Measurements from ENCODE around the gene SMAGP. TPM values are rescaled to one million over a fixed set of nuclear protein-coding genes. Genes with fewer than 3 reads are reported as not detected.

SMAGP gene
- polyA plus RNA-seq, 4 donors = 22.2 to 48.7 (median 31.2) TPM

GRCh38 chr12:51254536-51254935, 15.7 kb downstream of the SMAGP start:
- Histone ChIP-seq H3K27me3 (ENCODE audit: control insufficient read depth in 3 of 3, insufficient read depth in 3 of 3, low read length in 3 of 3) (no peaks in the 10 kb centered on the region), H3K36me3 (ENCODE audit: control insufficient read depth in 3 of 3, insufficient read depth in 2 of 3, low read depth in 1 of 3, low read length in 3 of 3) (peaks cover 2 to 15% (median 4%) of the 10 kb centered on the region in 3 donors), H3K4me3 (ENCODE audit: low read depth in 1 of 3, low read length in 3 of 3) (no peak overlapping the region), H3K9me3 (ENCODE audit: control insufficient read depth in 2 of 2, insufficient read depth in 1 of 2, low read depth in 1 of 2, low read length in 1 of 2) (no peaks in the 10 kb centered on the region), H3K27ac (ENCODE audit: low read depth in 1 of 3, low read length in 2 of 3) (no peak overlapping the region), H3K4me1 (ENCODE audit: control insufficient read depth in 3 of 3, insufficient read depth in 2 of 3, low read depth in 1 of 3, low read length in 2 of 3) (no peaks in the 10 kb centered on the region)
- FAIRE-seq (no peak), DNase-seq (no peak)
- WGBS, 3 donors = 88 to 92% (median 90%) methylated on average over 4 of the region's 4 CpGs

DNA sequence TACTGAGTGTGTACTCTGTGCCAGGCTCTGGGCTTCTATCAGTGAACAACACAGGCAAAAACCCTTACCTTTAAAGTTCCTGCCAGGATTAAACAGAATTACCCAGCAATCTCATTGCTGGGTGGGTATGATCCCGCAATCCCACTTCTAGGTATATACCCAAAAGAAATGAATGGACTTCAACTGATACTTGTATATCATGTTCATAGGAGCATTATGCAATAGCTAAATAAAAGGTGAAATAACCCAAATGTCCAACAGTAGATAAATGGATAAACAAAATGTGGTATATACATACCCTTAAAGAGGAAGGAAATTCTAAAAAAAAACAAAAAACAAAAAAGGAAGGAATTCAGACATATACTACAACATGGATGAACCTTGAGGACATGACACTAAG, 16.9 kb downstream of the SMAGP start:
- no peak overlapping the region for H3K4me3 ChIP-seq (ENCODE audit: low read depth in 1 of 3, low read length in 3 of 3)
- peaks cover 2 to 15% (median 4%) of the 10 kb centered on the region in 3 donors for H3K36me3 ChIP-seq (ENCODE audit: control insufficient read depth in 3 of 3, insufficient read depth in 2 of 3, low read depth in 1 of 3, low read length in 3 of 3)
- no peaks in the 10 kb centered on the region for H3K27me3 ChIP-seq (ENCODE audit: control insufficient read depth in 3 of 3, insufficient read depth in 3 of 3, low read length in 3 of 3)
- no peaks in the 10 kb centered on the region for H3K4me1 ChIP-seq (ENCODE audit: control insufficient read depth in 3 of 3, insufficient read depth in 2 of 3, low read depth in 1 of 3, low read length in 2 of 3)
- DNase-seq (no peak), FAIRE-seq (no peak)
- no peaks in the 10 kb centered on the region for H3K9me3 ChIP-seq (ENCODE audit: control insufficient read depth in 2 of 2, insufficient read depth in 1 of 2, low read depth in 1 of 2, low read length in 1 of 2)
- H3K27ac ChIP-seq (ENCODE audit: low read depth in 1 of 3, low read length in 2 of 3) = no peak overlapping the region
- WGBS, 3 donors = 93 to 100% (median 97%) methylated on average over 1 of the region's 1 CpG

DNA sequence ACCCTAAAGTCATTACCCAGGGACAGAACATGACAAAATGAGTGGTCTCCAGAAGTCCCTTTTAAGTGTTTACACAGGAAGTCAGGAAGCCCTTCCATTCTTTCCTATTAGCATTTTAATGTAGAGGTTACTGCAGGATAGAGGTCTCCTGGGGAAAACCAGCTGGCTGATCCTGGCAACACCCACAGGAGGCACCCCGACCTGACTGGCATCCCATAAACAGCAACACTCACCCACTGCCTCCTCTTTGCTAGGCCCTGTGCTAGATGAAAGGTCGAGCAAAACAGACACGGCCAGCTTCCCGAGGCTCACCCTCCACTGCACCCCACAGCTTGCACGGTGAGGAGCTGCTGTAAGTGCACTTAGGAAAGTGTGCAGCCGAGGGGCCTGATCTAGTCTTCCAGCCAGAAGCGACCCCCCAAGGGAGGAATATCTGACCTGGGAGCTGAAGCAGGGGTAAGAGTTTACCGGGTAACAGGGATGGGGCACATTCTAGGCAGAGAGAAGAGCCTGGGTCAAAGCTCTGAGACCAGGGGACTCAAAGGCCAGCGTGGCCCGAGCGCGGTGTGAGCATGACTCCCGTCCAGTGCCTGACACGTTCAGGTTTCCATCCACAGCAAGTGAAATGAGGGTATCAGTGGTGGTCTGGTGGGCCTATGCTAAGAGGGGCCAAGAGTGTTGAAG, 22.6 kb downstream of the SMAGP start:
- Histone ChIP-seq H3K9me3 (ENCODE audit: control insufficient read depth in 2 of 2, insufficient read depth in 1 of 2, low read depth in 1 of 2, low read length in 1 of 2) (no peaks in the 10 kb centered on the region), H3K27me3 (ENCODE audit: control insufficient read depth in 3 of 3, insufficient read depth in 3 of 3, low read length in 3 of 3) (no peaks in the 10 kb centered on the region), H3K4me1 (ENCODE audit: control insufficient read depth in 3 of 3, insufficient read depth in 2 of 3, low read depth in 1 of 3, low read length in 2 of 3) (no peaks in the 10 kb centered on the region), H3K4me3 (ENCODE audit: low read depth in 1 of 3, low read length in 3 of 3) (no peak overlapping the region), H3K36me3 (ENCODE audit: control insufficient read depth in 3 of 3, insufficient read depth in 2 of 3, low read depth in 1 of 3, low read length in 3 of 3) (peaks cover 0 to 18% (median 3%) of the 10 kb centered on the region in 3 donors), H3K27ac (ENCODE audit: low read depth in 1 of 3, low read length in 2 of 3) (peak overlapping the region in 1 of 3 donors; percentile 21)
- FAIRE-seq = no peak
- 61 to 69% (median 64%) methylated on average over 14 of the region's 14 CpGs for WGBS, 3 donors
- DNase-seq = no peak

GRCh38 chr12:51246254-51246853, 23.9 kb downstream of the SMAGP start:
- H3K4me1 ChIP-seq (ENCODE audit: control insufficient read depth in 3 of 3, insufficient read depth in 2 of 3, low read depth in 1 of 3, low read length in 2 of 3) = no peaks in the 10 kb centered on the region
- no peaks in the 10 kb centered on the region for H3K9me3 ChIP-seq (ENCODE audit: control insufficient read depth in 2 of 2, insufficient read depth in 1 of 2, low read depth in 1 of 2, low read length in 1 of 2)
- H3K36me3 ChIP-seq (ENCODE audit: control insufficient read depth in 3 of 3, insufficient read depth in 2 of 3, low read depth in 1 of 3, low read length in 3 of 3) = peaks cover 0 to 26% (median 9%) of the 10 kb centered on the region in 3 donors
- FAIRE-seq = no peak
- WGBS, 3 donors = 29 to 36% (median 32%) methylated on average over 7 of the region's 7 CpGs
- peak overlapping the region in 2 of 3 donors; percentile 56 to 73 for H3K27ac ChIP-seq (ENCODE audit: low read depth in 1 of 3, low read length in 2 of 3)
- DNase-seq = peak; percentile 37 to 41
- no peak overlapping the region for H3K4me3 ChIP-seq (ENCODE audit: low read depth in 1 of 3, low read length in 3 of 3)
- no peaks in the 10 kb centered on the region for H3K27me3 ChIP-seq (ENCODE audit: control insufficient read depth in 3 of 3, insufficient read depth in 3 of 3, low read length in 3 of 3)

DNA sequence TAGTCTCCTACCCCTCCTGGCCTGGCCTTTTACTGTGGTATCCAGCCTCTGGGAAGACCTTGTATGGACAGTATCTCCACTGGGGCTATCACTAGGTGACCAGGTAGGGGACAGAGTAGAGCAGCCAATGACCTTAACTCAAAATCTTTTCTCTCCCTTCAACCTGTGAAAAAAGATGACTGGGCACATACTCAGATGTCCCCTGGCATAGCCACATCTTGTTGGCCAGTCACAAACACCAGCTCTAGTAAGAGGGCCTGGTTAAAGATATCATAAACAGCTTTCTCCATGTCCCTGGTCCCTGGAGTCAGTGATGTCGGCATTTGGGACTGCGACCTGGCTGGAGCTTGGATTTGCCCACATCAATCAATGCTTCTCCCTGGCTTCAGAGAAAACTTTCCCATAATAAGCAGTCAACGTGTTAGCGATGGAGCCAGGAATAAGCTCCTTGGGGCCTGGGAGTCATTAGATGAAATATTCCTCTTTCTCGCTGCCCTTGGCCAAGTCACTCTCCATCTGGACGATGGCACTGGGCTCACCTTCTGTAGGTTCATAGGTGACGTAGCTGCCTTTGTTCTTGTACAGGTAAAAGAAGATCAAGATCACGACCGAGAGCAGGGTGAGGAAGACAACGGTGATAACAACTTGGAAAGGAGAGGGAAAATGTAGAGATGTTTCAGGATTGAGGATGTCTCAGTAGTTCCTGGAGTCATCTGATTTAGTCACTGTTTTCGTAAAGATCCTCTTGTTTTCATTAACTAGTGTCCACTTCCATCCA, 24.6 kb downstream of the SMAGP start:
- 90 to 95% (median 93%) methylated on average over 11 of the region's 11 CpGs for WGBS, 3 donors
- Histone ChIP-seq H3K4me1 (ENCODE audit: control insufficient read depth in 3 of 3, insufficient read depth in 2 of 3, low read depth in 1 of 3, low read length in 2 of 3) (peaks cover 0 to 3% (median 1%) of the 10 kb centered on the region in 3 donors), H3K9me3 (ENCODE audit: control insufficient read depth in 2 of 2, insufficient read depth in 1 of 2, low read depth in 1 of 2, low read length in 1 of 2) (no peaks in the 10 kb centered on the region), H3K27ac (ENCODE audit: low read depth in 1 of 3, low read length in 2 of 3) (peak overlapping the region in 2 of 3 donors; percentile 56 to 73), H3K27me3 (ENCODE audit: control insufficient read depth in 3 of 3, insufficient read depth in 3 of 3, low read length in 3 of 3) (no peaks in the 10 kb centered on the region), H3K4me3 (ENCODE audit: low read depth in 1 of 3, low read length in 3 of 3) (no peak overlapping the region), H3K36me3 (ENCODE audit: control insufficient read depth in 3 of 3, insufficient read depth in 2 of 3, low read depth in 1 of 3, low read length in 3 of 3) (peaks cover 6 to 31% (median 15%) of the 10 kb centered on the region in 3 donors)
- DNase-seq (no peak), FAIRE-seq (no peak)

GRCh38 chr12:51244269-51244668, 25.9 kb downstream of the SMAGP start:
- DNase-seq (no peak), FAIRE-seq (no peak)
- peaks cover 7 to 30% (median 17%) of the 10 kb centered on the region in 3 donors for H3K36me3 ChIP-seq (ENCODE audit: control insufficient read depth in 3 of 3, insufficient read depth in 2 of 3, low read depth in 1 of 3, low read length in 3 of 3)
- H3K9me3 ChIP-seq (ENCODE audit: control insufficient read depth in 2 of 2, insufficient read depth in 1 of 2, low read depth in 1 of 2, low read length in 1 of 2) = no peaks in the 10 kb centered on the region
- no peaks in the 10 kb centered on the region for H3K27me3 ChIP-seq (ENCODE audit: control insufficient read depth in 3 of 3, insufficient read depth in 3 of 3, low read length in 3 of 3)
- no peak overlapping the region for H3K4me3 ChIP-seq (ENCODE audit: low read depth in 1 of 3, low read length in 3 of 3)
- peaks cover 0 to 8% (median 4%) of the 10 kb centered on the region in 3 donors for H3K4me1 ChIP-seq (ENCODE audit: control insufficient read depth in 3 of 3, insufficient read depth in 2 of 3, low read depth in 1 of 3, low read length in 2 of 3)
- 78 to 93% (median 90%) methylated on average over 4 of the region's 4 CpGs for WGBS, 3 donors
- no peak overlapping the region for H3K27ac ChIP-seq (ENCODE audit: low read depth in 1 of 3, low read length in 2 of 3)

DNA sequence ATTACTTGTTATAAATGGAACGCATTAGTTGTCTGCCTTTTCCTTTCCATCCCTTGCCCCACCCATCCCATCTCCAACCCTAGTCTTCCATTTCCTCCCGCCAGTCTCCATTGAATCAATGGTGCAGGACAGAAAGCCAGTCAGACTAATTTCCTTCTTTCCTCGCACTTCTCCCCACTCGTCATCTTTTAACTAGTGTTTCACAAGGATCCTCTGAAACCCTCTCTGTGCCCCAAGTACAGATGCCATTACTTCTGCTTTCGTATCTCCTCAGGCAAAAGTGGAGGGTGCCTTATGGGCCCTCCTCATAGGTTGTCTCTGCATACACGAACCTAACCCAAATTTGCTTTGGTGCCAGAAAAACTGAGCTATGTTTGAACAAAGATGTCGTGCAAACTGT, 27.3 kb downstream of the SMAGP start:
- Histone ChIP-seq H3K9me3 (ENCODE audit: control insufficient read depth in 2 of 2, insufficient read depth in 1 of 2, low read depth in 1 of 2, low read length in 1 of 2) (no peaks in the 10 kb centered on the region), H3K27ac (ENCODE audit: low read depth in 1 of 3, low read length in 2 of 3) (no peak overlapping the region), H3K4me1 (ENCODE audit: control insufficient read depth in 3 of 3, insufficient read depth in 2 of 3, low read depth in 1 of 3, low read length in 2 of 3) (peaks cover 0 to 10% (median 7%) of the 10 kb centered on the region in 3 donors), H3K36me3 (ENCODE audit: control insufficient read depth in 3 of 3, insufficient read depth in 2 of 3, low read depth in 1 of 3, low read length in 3 of 3) (peaks cover 7 to 28% (median 17%) of the 10 kb centered on the region in 3 donors), H3K4me3 (ENCODE audit: low read depth in 1 of 3, low read length in 3 of 3) (no peak overlapping the region), H3K27me3 (ENCODE audit: control insufficient read depth in 3 of 3, insufficient read depth in 3 of 3, low read length in 3 of 3) (no peaks in the 10 kb centered on the region)
- 67 to 74% (median 69%) methylated on average over 7 of the region's 7 CpGs for WGBS, 3 donors
- DNase-seq (no peak), FAIRE-seq (no peak)

DNA sequence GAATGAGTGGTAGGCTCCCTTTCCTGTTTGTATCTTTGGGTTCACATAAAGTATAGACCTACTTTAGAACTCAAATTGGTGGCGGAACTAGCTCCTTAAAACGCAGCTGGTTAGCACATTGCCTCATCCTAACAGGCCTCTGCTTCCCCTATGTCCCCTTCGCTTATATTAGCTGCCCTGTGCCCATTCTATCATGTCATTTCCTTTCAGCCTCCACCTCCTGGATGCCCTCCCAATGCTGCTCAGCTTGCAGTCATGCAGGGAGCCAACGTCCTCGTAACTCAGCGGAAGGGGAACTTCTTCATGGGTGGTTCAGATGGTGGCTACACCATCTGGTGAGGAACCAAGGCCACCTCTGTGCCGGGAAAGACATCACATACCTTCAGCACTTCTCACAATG, 28.1 kb downstream of the SMAGP start:
- DNase-seq (no peak), FAIRE-seq (no peak)
- WGBS, 3 donors = 80 to 85% (median 84%) methylated on average over 7 of the region's 7 CpGs
- Histone ChIP-seq H3K9me3 (ENCODE audit: control insufficient read depth in 2 of 2, insufficient read depth in 1 of 2, low read depth in 1 of 2, low read length in 1 of 2) (no peaks in the 10 kb centered on the region), H3K4me1 (ENCODE audit: control insufficient read depth in 3 of 3, insufficient read depth in 2 of 3, low read depth in 1 of 3, low read length in 2 of 3) (peaks cover 0 to 11% (median 7%) of the 10 kb centered on the region in 3 donors), H3K4me3 (ENCODE audit: low read depth in 1 of 3, low read length in 3 of 3) (no peak overlapping the region), H3K27ac (ENCODE audit: low read depth in 1 of 3, low read length in 2 of 3) (no peak overlapping the region), H3K36me3 (ENCODE audit: control insufficient read depth in 3 of 3, insufficient read depth in 2 of 3, low read depth in 1 of 3, low read length in 3 of 3) (peaks cover 7 to 25% (median 17%) of the 10 kb centered on the region in 3 donors), H3K27me3 (ENCODE audit: control insufficient read depth in 3 of 3, insufficient read depth in 3 of 3, low read length in 3 of 3) (no peaks in the 10 kb centered on the region)
